Muscle of leg (tissue), 11 donors: ENCODE measurements around the gene MTCP1. TPM values are rescaled to one million over a fixed set of nuclear protein-coding genes. Genes with fewer than 3 reads are reported as not detected.

Experiments
- DNase-seq: peaks from one replicate; pipeline ENCODE4 v3.0.0; 2013
- H3K27ac ChIP-seq: one replicate; pipeline ENCODE4 v1.5.1; 2013; ENCODE audit warnings: mild to moderate bottlenecking, low read length, control low read depth
- H3K27me3 ChIP-seq: one replicate; pipeline ENCODE4 v1.6.1; 2013; ENCODE audit warnings: low read length; ENCODE audit not compliant: control insufficient read depth, insufficient read depth
- H3K36me3 ChIP-seq: one replicate; pipeline ENCODE4 v1.6.1; 2013; ENCODE audit warnings: low read length; ENCODE audit not compliant: control insufficient read depth, insufficient read depth
- H3K4me1 ChIP-seq: one replicate; pipeline ENCODE4 v1.6.1; 2013; ENCODE audit warnings: low read length; ENCODE audit not compliant: control insufficient read depth, insufficient read depth
- H3K4me3 ChIP-seq: one replicate; pipeline ENCODE4 v1.5.1; 2013; ENCODE audit warnings: low read length, control low read depth
- H3K9me3 ChIP-seq: replicated peaks from 2 replicates; pipeline ENCODE4 v1.6.1; 2013; ENCODE audit warnings: low read depth, low read length; ENCODE audit not compliant: control insufficient read depth
- WGBS: methylation state at CpG from one replicate; pipeline ENCODE4 v1.1.5; 2013; ENCODE audit warnings: missing lambda C conversion rate; ENCODE audit not compliant: insufficient coverage; 5-methylcytosine and 5-hydroxymethylcytosine counted together
- polyA plus RNA-seq, 8 donors: library from polyadenylated mRNA; unstranded; fragments of 120-200 nt; gene quantifications; one replicate each; pipeline versions ENCODE4 v1.2.1 to v1.2.3, GENCODE V29; 2013; ENCODE audit warnings: inconsistent platforms in 1 of 8, low replicate concordance in 1 of 8; ENCODE audit not compliant: insufficient read length in 8 of 8, insufficient read depth in 1 of 8
- total RNA-seq: library from RNA; stranded (reverse); fragments of 120-200 nt; gene quantifications from one replicate; pipeline ENCODE4 v1.2.4, GENCODE V29; 2013

The MTCP1 gene
- total and polyA plus RNA-seq, 9 donors = 9.7 to 16.0 (median 12.6) TPM

- WGBS = 86% methylated on average over 3 of the region's 3 CpGs
- Histone ChIP-seq H3K36me3 (peaks cover 6% of the 10 kb centered on the region), H3K27me3 (no peaks in the 10 kb centered on the region)
Measured at GRCh38 chrX:155055494-155055893, 15.4 kb downstream of the MTCP1 start.

GRCh38 chrX:155054255-155054654 is 16.7 kb downstream of the MTCP1 start:
- peaks cover 9% of the 10 kb centered on the region for H3K4me1 ChIP-seq
- H3K36me3 ChIP-seq = peaks cover 6% of the 10 kb centered on the region
- 50% methylated on average over 1 of the region's 4 CpGs for WGBS
- H3K4me3 ChIP-seq = no peak overlapping the region
- H3K27me3 ChIP-seq = no peaks in the 10 kb centered on the region
- no peak overlapping the region for H3K27ac ChIP-seq
- no peak for DNase-seq
- no peaks in the 10 kb centered on the region for H3K9me3 ChIP-seq

More at GRCh38 chrX:155055494-155055893, 15.4 kb downstream of the MTCP1 start:
- H3K4me1 ChIP-seq = peaks cover 9% of the 10 kb centered on the region
- no peak overlapping the region for H3K27ac ChIP-seq
- no peak for DNase-seq
- H3K4me3 ChIP-seq = no peak overlapping the region
- no peaks in the 10 kb centered on the region for H3K9me3 ChIP-seq

GRCh38 chrX:155053656-155054055 is 17.3 kb downstream of the MTCP1 start:
- H3K36me3 ChIP-seq = peaks cover 6% of the 10 kb centered on the region
- no peak overlapping the region for H3K27ac ChIP-seq
- DNase-seq = no peak
- peaks cover 9% of the 10 kb centered on the region for H3K4me1 ChIP-seq
- no peak overlapping the region for H3K4me3 ChIP-seq
- WGBS = 65% methylated on average over 3 of the region's 3 CpGs
- H3K9me3 ChIP-seq = no peaks in the 10 kb centered on the region
- H3K27me3 ChIP-seq = no peaks in the 10 kb centered on the region

- Histone ChIP-seq H3K4me3 (no peak overlapping the region), H3K27me3 (no peaks in the 10 kb centered on the region), H3K9me3 (no peaks in the 10 kb centered on the region), H3K36me3 (peaks cover 9% of the 10 kb centered on the region), H3K27ac (no peak overlapping the region), H3K4me1 (peaks cover 9% of the 10 kb centered on the region)
- DNase-seq = no peak
- 88% methylated on average over 2 of the region's 5 CpGs for WGBS
Measured at GRCh38 chrX:155052738-155053498, 18.0 kb downstream of the MTCP1 start.

GRCh38 chrX:155048977-155049619 is 21.8 kb downstream of the MTCP1 start:
- 11% methylated on average over 4 of the region's 9 CpGs for WGBS
- Histone ChIP-seq H3K4me1 (no peaks in the 10 kb centered on the region), H3K27me3 (no peaks in the 10 kb centered on the region), H3K36me3 (peaks cover 21% of the 10 kb centered on the region), H3K9me3 (no peaks in the 10 kb centered on the region), H3K27ac (no peak overlapping the region), H3K4me3 (no peak overlapping the region)
- peak; percentile 47 for DNase-seq

- DNase-seq = no peak
- H3K4me1 ChIP-seq = no peaks in the 10 kb centered on the region
- WGBS = 13% methylated on average over 2 of the region's 5 CpGs
- no peak overlapping the region for H3K27ac ChIP-seq
- H3K4me3 ChIP-seq = no peak overlapping the region
- H3K9me3 ChIP-seq = no peaks in the 10 kb centered on the region
- H3K27me3 ChIP-seq = no peaks in the 10 kb centered on the region
- H3K36me3 ChIP-seq = peaks cover 16% of the 10 kb centered on the region
Measured at GRCh38 chrX:155046811-155047528, 24.0 kb downstream of the MTCP1 start.

GRCh38 chrX:155046129-155046810 is 24.7 kb downstream of the MTCP1 start:
- Histone ChIP-seq H3K36me3 (peaks cover 16% of the 10 kb centered on the region), H3K9me3 (no peaks in the 10 kb centered on the region), H3K4me1 (no peaks in the 10 kb centered on the region), H3K27me3 (no peaks in the 10 kb centered on the region), H3K27ac (no peak overlapping the region), H3K4me3 (no peak overlapping the region)
- DNase-seq = no peak
- 39% methylated on average over 4 of the region's 6 CpGs for WGBS

GRCh38 chrX:155035688-155036087 is 35.2 kb downstream of the MTCP1 start:
- Histone ChIP-seq H3K36me3 (no peaks in the 10 kb centered on the region), H3K4me1 (no peaks in the 10 kb centered on the region), H3K4me3 (no peak overlapping the region), H3K27me3 (no peaks in the 10 kb centered on the region), H3K27ac (no peak overlapping the region), H3K9me3 (peaks cover 5% of the 10 kb centered on the region)
- no CpG with 5 or more reads among the region's 4 CpGs for WGBS
- DNase-seq = no peak

GRCh38 chrX:155031657-155032056 is 39.3 kb downstream of the MTCP1 start:
- Histone ChIP-seq H3K4me1 (peaks cover 3% of the 10 kb centered on the region), H3K4me3 (no peak overlapping the region), H3K27me3 (no peaks in the 10 kb centered on the region), H3K27ac (no peak overlapping the region), H3K36me3 (no peaks in the 10 kb centered on the region), H3K9me3 (peaks cover 3% of the 10 kb centered on the region)
- DNase-seq = no peak
- WGBS = no CpG with 5 or more reads among the region's 5 CpGs

GRCh38 chrX:155028877-155029291 is 42.1 kb downstream of the MTCP1 start:
- Histone ChIP-seq H3K4me3 (no peak overlapping the region), H3K36me3 (no peaks in the 10 kb centered on the region), H3K27me3 (no peaks in the 10 kb centered on the region), H3K27ac (peak overlapping the region; percentile 25), H3K4me1 (peaks cover 3% of the 10 kb centered on the region), H3K9me3 (no peaks in the 10 kb centered on the region)
- WGBS = no CpG with 5 or more reads among the region's 2 CpGs
- DNase-seq = peak; percentile 40
